Measurements from ENCODE around the gene ZNF786.

GRCh38 chr7:149021725-149022062, 68.8 kb downstream of the ZNF786 start:
- no peak for TF ChIP-seq POLR2A (IDR thresholded peaks at IDR 0.05)
- TF ChIP-seq CTCF (IDR thresholded peaks at IDR 0.05), result no peak
- TF ChIP-seq POLR2AphosphoS5 (IDR thresholded peaks at IDR 0.05), result no peak

Measured in prostate gland (tissue), 2 donors.